GM19025 (cell line): ENCODE data around the gene SLC13A5.

ENCODE experiments used
- ATAC-seq: cut with Tn5 transposase; IDR thresholded peaks from one replicate; pipeline ENCODE4 v1.9.1; 2021; ENCODE audit warnings: mild to moderate bottlenecking, low read depth, moderate library complexity; ENCODE audit not compliant: unreplicated experiment

Gene SLC13A5

GRCh38 chr17:6684881-6685767 is 28.0 kb downstream of the SLC13A5 start:
- no peak for ATAC-seq

- ATAC-seq, result no peak
Observed at GRCh38 chr17:6684460-6684783, 28.7 kb downstream of the SLC13A5 start.

GRCh38 chr17:6683730-6684459 is 29.3 kb downstream of the SLC13A5 start:
- ATAC-seq, result no peak

GRCh38 chr17:6683081-6683684 is 30.0 kb downstream of the SLC13A5 start:
- no peak for ATAC-seq

- no peak for ATAC-seq
Observed at GRCh38 chr17:6682339-6682738, 30.8 kb downstream of the SLC13A5 start.

GRCh38 chr17:6681671-6682070 is 31.5 kb downstream of the SLC13A5 start:
- ATAC-seq, result no peak

- no peak for ATAC-seq
Observed at GRCh38 chr17:6681176-6681575, 32.0 kb downstream of the SLC13A5 start.

- no peak for ATAC-seq
Observed at GRCh38 chr17:6679241-6679640, 33.9 kb downstream of the SLC13A5 start.

- ATAC-seq, result no peak
Observed at GRCh38 chr17:6677946-6678345, 35.2 kb downstream of the SLC13A5 start.

GRCh38 chr17:6677158-6677831 is 35.9 kb downstream of the SLC13A5 start:
- no peak for ATAC-seq

- ATAC-seq, result no peak
Observed at GRCh38 chr17:6676802-6677157, 36.4 kb downstream of the SLC13A5 start.

- no peak for ATAC-seq
Observed at GRCh38 chr17:6675201-6675825, 37.9 kb downstream of the SLC13A5 start.

GRCh38 chr17:6674586-6674985 is 38.6 kb downstream of the SLC13A5 start:
- ATAC-seq, result no peak

- ATAC-seq, result no peak
Observed at GRCh38 chr17:6671431-6671830, 41.7 kb downstream of the SLC13A5 start.

- no peak for ATAC-seq
Observed at GRCh38 chr17:6670999-6671398, 42.2 kb downstream of the SLC13A5 start.

GRCh38 chr17:6670571-6670970 is 42.6 kb downstream of the SLC13A5 start:
- no peak for ATAC-seq

- no peak for ATAC-seq
Observed at GRCh38 chr17:6669479-6670212, 43.5 kb downstream of the SLC13A5 start.

- no peak for ATAC-seq
Observed at GRCh38 chr17:6668727-6669425, 44.3 kb downstream of the SLC13A5 start.

GRCh38 chr17:6668219-6668618 is 45.0 kb downstream of the SLC13A5 start:
- no peak for ATAC-seq
